Naive thymus-derived CD8-positive, alpha-beta T cell (primary cell): Measurements from ENCODE around the gene ZMYND19. TPM values are rescaled to one million over a fixed set of nuclear protein-coding genes. Genes with fewer than 3 reads are reported as not detected.
"Not testable (repeated sequence)": the region's sequence is repeated elsewhere in the genome, so short reads cannot be mapped to it uniquely, and the experiment has no call there.

Experiments
- ATAC-seq, 2 donors: fragments of 150-1000 bp; cut with Tn5 transposase in 1 of 2; sonication (Bioruptor Pico), chemical (Tn5 transposase) in 1 of 2; 1 replicate in 1 of 2; 2 replicates in 1 of 2; pipeline ENCODE4 v1.10.0; 2021; ENCODE audit warnings: mild to moderate bottlenecking in 2 of 2, moderate library complexity in 2 of 2
- POLR2A ChIA-PET: fragments of 350-600 bp; sonication (Branson Sonifier 250); formaldehyde crosslinking; loops from one replicate; lab custom pipeline; 2021; ENCODE audit warnings: antibody characterized with exemption; lab: Charles Lee
- DNase-seq, 10 donors: peaks; one replicate each; pipeline versions ENCODE4 v3.0.0 to v3.0.0-alpha.2; 2020 to 2022
- H3K27ac Mint-ChIP-seq, 10 donors: one replicate each; pipeline ENCODE4 v1.8.0; 2020 to 2022; ENCODE audit warnings: mild to moderate bottlenecking in 10 of 10, mixed read lengths in 10 of 10, moderate library complexity in 4 of 10, inconsistent platforms in 1 of 10
- H3K27me3 Mint-ChIP-seq, 5 donors: one replicate each; pipeline ENCODE4 v1.8.0; 2021 to 2022; ENCODE audit warnings: mixed read lengths in 5 of 5
- H3K36me3 Mint-ChIP-seq, 3 donors: one replicate each; pipeline ENCODE4 v1.8.0; 2020 to 2022; ENCODE audit warnings: mixed read lengths in 3 of 3, mild to moderate bottlenecking in 2 of 3, inconsistent platforms in 1 of 3
- H3K4me1 Mint-ChIP-seq, 4 donors: one replicate each; pipeline ENCODE4 v1.8.0; 2021 to 2022; ENCODE audit warnings: mixed read lengths in 4 of 4
- H3K4me3 Mint-ChIP-seq, 10 donors: one replicate each; pipeline ENCODE4 v1.8.0; 2020 to 2022; ENCODE audit warnings: mild to moderate bottlenecking in 10 of 10, mixed read lengths in 10 of 10, moderate library complexity in 6 of 10, inconsistent platforms in 1 of 10
- H3K9me3 Mint-ChIP-seq, 9 donors: one replicate each; pipeline ENCODE4 v1.8.0; 2020 to 2022; ENCODE audit warnings: mixed read lengths in 9 of 9, mild to moderate bottlenecking in 3 of 9, inconsistent platforms in 1 of 9, moderate library complexity in 1 of 9
- polyA plus RNA-seq, 3 donors: library from polyadenylated mRNA; unstranded; fragments of 300-500 nt; fragmentation: Illumina TruSeq; gene quantifications; one replicate each; pipeline ENCODE4 v1.2.3, GENCODE V29; 2021
- total RNA-seq, 8 experiments: library from RNA in 2 of 8; stranded (reverse) in 2 of 8; gene quantifications; one replicate each; pipeline ENCODE4 v1.2.3 and lab custom pipeline; 2021 to 2026

The ZMYND19 gene
- total and polyA plus RNA-seq, 5 experiments from 2014 or later, result 5.5 to 27.5 (median 15.7) TPM

DNA sequence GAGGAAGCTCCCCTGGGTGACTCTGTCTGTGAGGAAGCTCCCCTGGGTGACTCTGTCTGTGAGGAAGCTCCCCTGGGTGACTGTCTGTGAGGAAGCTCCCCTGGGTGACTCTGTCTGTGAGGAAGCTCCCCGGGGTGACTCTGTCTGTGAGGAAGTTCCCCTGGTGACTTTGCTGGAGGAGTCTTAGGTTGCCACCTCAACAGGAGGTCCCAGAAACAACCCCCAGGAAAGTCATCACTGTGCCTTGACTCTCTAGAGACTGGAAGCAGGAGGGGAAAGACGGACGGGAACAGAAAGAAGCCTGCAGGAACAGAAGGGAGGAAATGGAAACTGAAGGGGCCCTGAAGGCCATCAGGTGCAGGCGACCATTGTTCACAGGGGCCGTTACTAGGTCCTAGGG is 21.9 kb downstream of the ZMYND19 start:
- H3K9me3 Mint-ChIP-seq, H3K27me3 Mint-ChIP-seq, H3K4me3 Mint-ChIP-seq, POLR2A ChIA-PET, ATAC-seq, DNase-seq: not testable (repeated sequence)
- Mint-ChIP-seq H3K4me1 (peaks cover 8 to 18% (median 15%) of the 10 kb centered on the region in 4 donors), H3K27ac (peak overlapping the region in 2 of 10 donors; percentile 33 to 55), H3K36me3 (peaks cover 0 to 36% (median 18%) of the 10 kb centered on the region in 3 donors)

DNA sequence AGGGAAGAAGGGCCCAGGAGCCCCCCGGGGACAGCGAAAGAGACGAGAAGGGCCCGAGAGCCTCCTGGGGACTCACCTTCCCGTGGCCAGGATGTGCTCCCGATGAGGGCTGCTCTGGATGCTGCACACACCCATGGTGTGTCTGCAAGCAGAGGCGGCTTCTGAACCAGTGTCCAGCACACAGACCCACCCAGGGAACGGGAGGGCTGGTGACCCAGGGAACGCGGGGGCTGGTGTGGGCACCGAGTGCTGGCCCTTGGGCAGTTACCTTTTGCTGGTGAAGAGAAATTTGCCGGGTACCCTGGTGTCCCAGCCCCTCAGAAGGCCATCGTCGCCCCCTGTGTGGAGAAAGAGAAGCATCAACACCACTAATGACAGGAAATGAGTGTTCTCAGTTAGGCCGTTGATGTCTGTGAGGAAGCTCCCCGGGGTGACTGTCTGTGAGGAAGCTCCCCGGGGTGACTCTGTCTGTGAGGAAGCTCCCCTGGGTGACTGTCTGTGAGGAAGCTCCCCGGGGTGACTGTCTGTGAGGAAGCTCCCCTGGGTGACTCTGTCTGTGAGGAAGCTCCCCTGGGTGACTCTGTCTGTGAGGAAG is 25.4 kb downstream of the ZMYND19 start:
- no peaks in the 10 kb centered on the region for H3K27me3 Mint-ChIP-seq
- H3K36me3 Mint-ChIP-seq, result peaks cover 0 to 47% (median 11%) of the 10 kb centered on the region in 3 donors
- POLR2A ChIA-PET, result no interaction called here
- DNase-seq (no peak), ATAC-seq (no peak)
- no peaks in the 10 kb centered on the region for H3K9me3 Mint-ChIP-seq
- peaks cover 0 to 11% (median 5%) of the 10 kb centered on the region in 4 donors for H3K4me1 Mint-ChIP-seq
- H3K4me3 Mint-ChIP-seq, result no peak overlapping the region
- no peak overlapping the region for H3K27ac Mint-ChIP-seq

DNA sequence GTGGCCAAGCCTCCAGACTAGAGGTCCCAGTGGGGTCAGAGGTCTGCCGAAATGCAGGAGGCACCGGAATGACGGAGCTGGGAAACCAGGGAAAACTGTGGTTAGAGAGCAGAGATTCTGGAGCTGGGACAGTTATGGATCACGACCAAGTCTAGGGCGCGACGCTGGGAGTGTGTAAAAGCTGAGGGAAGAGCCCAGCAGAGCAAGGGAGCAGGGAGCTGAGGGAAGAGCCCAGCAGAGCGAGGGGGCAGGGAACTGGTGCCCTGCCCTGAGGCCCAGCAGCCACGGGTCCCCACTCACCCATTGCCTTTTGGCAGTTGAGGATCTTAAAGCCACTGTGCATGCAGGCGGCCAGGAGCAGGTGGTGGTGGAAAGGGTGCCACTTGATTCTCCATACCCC is 26.2 kb downstream of the ZMYND19 start:
- no peaks in the 10 kb centered on the region for H3K27me3 Mint-ChIP-seq
- peaks cover 0 to 14% (median 5%) of the 10 kb centered on the region in 4 donors for H3K4me1 Mint-ChIP-seq
- H3K27ac Mint-ChIP-seq, result peak overlapping the region in 1 of 10 donors; percentile 29
- ATAC-seq (no peak), DNase-seq (no peak)
- peaks cover 0 to 52% (median 15%) of the 10 kb centered on the region in 3 donors for H3K36me3 Mint-ChIP-seq
- POLR2A ChIA-PET, result no interaction called here
- H3K4me3 Mint-ChIP-seq, result no peak overlapping the region
- H3K9me3 Mint-ChIP-seq, result no peaks in the 10 kb centered on the region

DNA sequence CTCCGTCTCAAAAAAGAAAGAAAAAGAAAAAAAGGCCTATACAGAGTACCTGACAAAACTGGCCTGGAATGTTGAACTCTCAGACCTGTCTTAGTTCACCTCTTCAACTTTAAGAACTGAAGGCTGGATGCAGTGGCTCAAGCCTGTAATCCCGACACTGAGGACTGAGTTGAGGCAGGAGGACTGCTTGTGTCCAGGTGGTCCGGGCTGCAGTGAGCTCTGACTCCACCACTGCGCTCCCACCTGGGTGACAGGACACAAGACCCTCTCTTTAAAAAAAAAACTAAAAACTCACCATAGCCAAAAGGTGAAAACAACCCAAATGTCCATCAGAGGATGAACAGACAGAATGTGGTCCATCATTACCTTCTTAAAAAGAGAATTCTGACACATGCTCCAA is 32.2 kb downstream of the ZMYND19 start:
- Mint-ChIP-seq H3K4me3 (no peak overlapping the region), H3K27me3 (no peaks in the 10 kb centered on the region), H3K27ac (no peak overlapping the region), H3K36me3 (peaks cover 0 to 70% (median 8%) of the 10 kb centered on the region in 3 donors), H3K9me3 (no peaks in the 10 kb centered on the region), H3K4me1 (peaks cover 0 to 7% (median 0%) of the 10 kb centered on the region in 4 donors)
- DNase-seq (no peak), ATAC-seq (no peak)
- POLR2A ChIA-PET, result no interaction called here

DNA sequence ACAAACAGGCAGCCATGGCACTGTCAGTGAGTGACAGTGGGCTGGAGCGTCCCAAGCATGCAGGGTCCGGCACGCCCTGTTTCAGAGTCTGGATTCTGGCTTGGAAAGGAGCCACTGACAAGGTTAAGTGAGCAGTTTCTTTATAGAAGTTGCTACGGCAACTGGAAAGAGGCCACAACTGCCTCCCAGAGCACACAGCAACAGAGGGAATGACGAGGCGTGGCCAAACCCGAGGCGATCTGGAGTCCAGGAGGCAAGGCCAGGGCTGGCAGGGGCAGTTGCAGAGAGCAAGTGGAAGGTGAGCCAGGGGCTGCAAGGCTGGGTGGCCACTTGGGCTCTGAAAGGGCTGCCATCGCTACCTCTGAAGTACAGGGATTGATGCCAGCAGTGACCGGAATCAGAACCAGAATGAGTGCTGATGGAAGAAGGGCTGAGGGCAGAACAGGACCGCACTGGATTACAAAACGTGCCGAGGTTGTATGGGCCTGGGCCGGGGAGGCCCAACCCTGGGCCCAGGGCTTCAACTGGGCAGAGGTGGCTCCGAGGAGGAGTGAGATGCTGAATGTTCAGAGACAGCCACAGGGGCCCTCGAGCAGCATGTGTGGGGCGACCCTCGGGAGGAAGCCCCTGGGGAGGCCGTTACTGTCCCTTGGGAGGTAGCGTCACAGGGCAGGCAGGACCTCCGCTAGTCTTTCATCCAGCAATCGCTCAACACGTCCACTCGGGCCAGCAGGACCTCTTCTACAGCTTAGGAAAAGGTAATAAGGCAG is 34.1 kb downstream of the ZMYND19 start:
- ATAC-seq, result no peak
- Mint-ChIP-seq H3K9me3 (no peaks in the 10 kb centered on the region), H3K27ac (peak overlapping the region in 4 of 10 donors; percentile 48 to 74 (median 57)), H3K27me3 (no peaks in the 10 kb centered on the region), H3K36me3 (peaks cover 0 to 52% (median 6%) of the 10 kb centered on the region in 3 donors), H3K4me1 (peaks cover 5 to 8% (median 7%) of the 10 kb centered on the region in 4 donors), H3K4me3 (no peak overlapping the region)
- no peak for DNase-seq
- POLR2A ChIA-PET, result no interaction called here

DNA sequence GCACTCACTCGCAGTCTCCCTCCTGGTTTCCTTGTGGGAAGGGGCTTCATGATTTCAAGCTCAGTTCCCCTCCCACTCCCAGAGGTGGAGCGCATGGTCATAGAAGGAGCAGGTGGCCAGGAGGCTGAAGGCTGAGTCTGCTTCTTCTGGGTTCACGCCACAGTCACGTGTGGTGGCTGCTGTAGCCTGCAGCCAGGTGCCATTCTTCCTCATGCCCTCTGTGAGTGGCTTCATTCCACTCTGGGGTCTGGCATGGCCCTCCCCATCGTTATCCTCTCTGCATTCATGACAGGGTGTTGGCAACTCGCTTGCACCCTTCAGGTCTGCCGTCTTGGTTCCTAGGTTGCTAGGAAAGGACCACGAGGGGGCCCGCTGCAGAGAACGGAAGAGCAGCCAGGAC is 35.1 kb downstream of the ZMYND19 start:
- DNase-seq (no peak), ATAC-seq (no peak)
- Mint-ChIP-seq H3K9me3 (no peaks in the 10 kb centered on the region), H3K4me1 (peaks cover 7 to 11% (median 9%) of the 10 kb centered on the region in 4 donors), H3K4me3 (no peak overlapping the region), H3K27me3 (no peaks in the 10 kb centered on the region), H3K27ac (peak overlapping the region in 2 of 10 donors; percentile 19 to 63), H3K36me3 (peaks cover 0 to 44% (median 6%) of the 10 kb centered on the region in 3 donors)
- POLR2A ChIA-PET, result no interaction called here

DNA sequence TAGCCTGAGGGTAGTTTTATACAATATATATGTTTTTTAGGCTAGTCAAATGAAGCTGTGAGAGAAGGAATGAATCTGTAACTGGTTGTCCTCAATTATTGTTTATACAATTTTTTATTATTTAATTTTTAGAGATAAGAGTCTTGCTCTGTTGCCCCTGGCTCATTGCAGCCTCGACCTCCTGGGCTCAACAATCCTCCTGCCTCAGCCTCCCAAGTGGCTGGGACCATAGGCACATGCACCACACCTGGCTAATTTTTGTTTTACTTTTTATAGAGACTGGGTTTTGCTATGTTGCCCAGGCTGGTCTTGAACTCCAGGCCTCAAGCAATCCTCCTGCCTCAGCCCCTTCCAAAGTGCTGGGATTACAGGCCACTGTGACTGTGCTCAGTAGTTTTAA is 36.0 kb downstream of the ZMYND19 start:
- ATAC-seq, result no peak
- peak overlapping the region in 2 of 10 donors; percentile 10 to 38 for H3K4me3 Mint-ChIP-seq
- H3K27me3 Mint-ChIP-seq, result no peaks in the 10 kb centered on the region
- no peak for DNase-seq
- H3K36me3 Mint-ChIP-seq, result peaks cover 0 to 36% (median 2%) of the 10 kb centered on the region in 3 donors
- no peaks in the 10 kb centered on the region for H3K9me3 Mint-ChIP-seq
- peaks cover 7 to 18% (median 15%) of the 10 kb centered on the region in 4 donors for H3K4me1 Mint-ChIP-seq
- H3K27ac Mint-ChIP-seq, result peak overlapping the region in 1 of 10 donors; percentile 46
- POLR2A ChIA-PET, result interaction anchor here (0.6 kb wide), 1 partner anchor 64 kb away, joined by 3 read pairs; the partner anchor contains the start of gene EHMT1

DNA sequence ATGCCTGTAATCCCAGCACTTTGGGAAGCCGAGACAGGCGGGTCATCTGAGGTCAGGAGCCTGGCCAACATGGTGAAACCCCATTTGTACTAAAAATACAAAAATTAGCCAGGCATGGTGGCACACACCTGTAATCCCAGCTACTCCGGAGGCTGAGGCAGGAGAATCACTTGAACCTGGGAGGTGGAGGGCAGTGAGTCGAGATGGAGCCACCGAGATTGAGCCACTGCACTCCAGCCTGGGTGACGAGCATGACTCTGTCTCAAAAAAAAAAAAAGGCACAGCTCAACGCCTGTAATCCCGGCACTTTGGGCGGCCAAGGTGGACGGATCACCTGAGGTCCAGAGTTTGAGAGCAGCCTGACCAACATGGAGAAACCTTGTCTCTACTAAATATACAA is 36.7 kb downstream of the ZMYND19 start:
- peaks cover 7 to 24% (median 20%) of the 10 kb centered on the region in 4 donors for H3K4me1 Mint-ChIP-seq
- H3K4me3 Mint-ChIP-seq, result peak overlapping the region in 3 of 10 donors; percentile 38 to 89 (median 66)
- DNase-seq, POLR2A ChIA-PET, H3K27me3 Mint-ChIP-seq, ATAC-seq, H3K9me3 Mint-ChIP-seq: not testable (repeated sequence)
- peaks cover 0 to 34% (median 2%) of the 10 kb centered on the region in 3 donors for H3K36me3 Mint-ChIP-seq
- peak overlapping the region in 3 of 10 donors; percentile 7 to 46 (median 13) for H3K27ac Mint-ChIP-seq

DNA sequence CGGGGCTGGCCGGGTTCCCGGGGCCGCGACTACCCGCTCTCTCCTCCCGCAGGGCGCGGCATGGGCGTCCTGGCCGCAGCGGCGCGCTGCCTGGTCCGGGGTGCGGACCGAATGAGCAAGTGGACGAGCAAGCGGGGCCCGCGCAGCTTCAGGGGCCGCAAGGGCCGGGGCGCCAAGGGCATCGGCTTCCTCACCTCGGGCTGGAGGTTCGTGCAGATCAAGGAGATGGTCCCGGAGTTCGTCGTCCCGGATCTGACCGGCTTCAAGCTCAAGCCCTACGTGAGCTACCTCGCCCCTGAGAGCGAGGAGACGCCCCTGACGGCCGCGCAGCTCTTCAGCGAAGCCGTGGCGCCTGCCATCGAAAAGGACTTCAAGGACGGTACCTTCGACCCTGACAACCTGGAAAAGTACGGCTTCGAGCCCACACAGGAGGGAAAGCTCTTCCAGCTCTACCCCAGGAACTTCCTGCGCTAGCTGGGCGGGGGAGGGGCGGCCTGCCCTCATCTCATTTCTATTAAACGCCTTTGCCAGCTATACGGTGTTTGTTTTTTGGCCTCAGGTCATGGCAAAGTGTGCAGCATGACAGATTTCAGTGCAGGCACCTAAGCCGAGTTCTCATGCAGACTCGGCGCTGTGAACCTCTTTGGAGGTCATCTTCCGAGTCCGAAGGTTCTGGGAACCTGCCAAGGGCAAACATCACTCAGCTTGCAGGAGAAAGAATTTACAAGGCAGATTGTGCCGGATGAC is 38.1 kb downstream of the ZMYND19 start:
- POLR2A ChIA-PET, result interaction anchor here (0.6 to 3.7 kb wide), 16 partner anchors 14 to 465 kb away, joined by 3 to 25 read pairs (median 4); partner anchors contain the start of genes DPH7, EHMT1, EXD3 and MAN1B1
- peak overlapping the region in 9 of 10 donors; percentile 78 to 92 (median 86) for H3K27ac Mint-ChIP-seq
- H3K4me1 Mint-ChIP-seq, result peaks cover 7 to 29% (median 21%) of the 10 kb centered on the region in 4 donors
- H3K27me3 Mint-ChIP-seq, result no peaks in the 10 kb centered on the region
- no peaks in the 10 kb centered on the region for H3K9me3 Mint-ChIP-seq
- peak in 7 of 10 donors; percentile 11 to 63 (median 32) for DNase-seq
- H3K36me3 Mint-ChIP-seq, result peaks cover 0 to 24% (median 2%) of the 10 kb centered on the region in 3 donors
- ATAC-seq, result peak; percentile 16 to 24
- peak overlapping the region; percentile 77 to 96 (median 88) for H3K4me3 Mint-ChIP-seq

DNA sequence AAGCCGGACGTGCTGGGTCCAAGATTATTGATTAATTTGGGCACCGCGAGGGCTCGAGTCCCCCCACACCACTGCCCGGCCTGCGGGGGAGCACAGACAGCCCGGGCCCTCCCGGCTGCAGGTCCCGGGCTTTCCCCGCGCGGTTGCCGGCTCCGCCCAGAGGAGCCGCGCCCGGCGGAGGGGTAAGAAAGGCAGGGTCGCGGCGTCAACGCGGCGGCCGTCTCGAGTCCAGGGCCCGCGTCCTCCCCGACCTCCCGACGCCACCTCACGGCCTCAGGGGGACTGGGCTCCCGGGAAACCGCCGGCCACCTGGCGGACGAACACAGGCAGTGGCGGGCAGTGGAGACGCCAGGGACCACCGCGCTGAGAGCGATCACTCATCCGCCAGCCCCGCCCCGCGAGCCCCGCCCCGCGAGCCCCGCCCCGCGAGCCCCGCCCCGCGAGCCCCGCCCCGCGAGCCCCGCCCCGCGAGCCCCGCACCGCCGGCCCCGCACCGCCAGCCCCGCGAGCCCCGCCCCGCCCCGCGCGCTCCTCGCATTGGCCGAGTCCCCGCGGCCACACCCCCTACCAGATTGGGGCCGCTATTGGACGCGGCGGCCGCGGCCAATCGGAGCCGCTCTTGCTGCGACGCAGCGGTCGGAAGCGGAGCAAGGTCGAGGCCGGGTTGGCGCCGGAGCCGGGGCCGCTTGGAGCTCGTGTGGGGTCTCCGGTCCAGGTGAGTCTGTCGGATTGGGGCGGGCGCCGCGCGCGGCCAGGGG is 38.9 kb downstream of the ZMYND19 start, which contains the start of gene MRPL41:
TSS of gene MRPL41 (plus strand) at position 616 of the 758 bp plus-strand sequence. CDS start 203 bp downstream, outside the sequence.
- POLR2A ChIA-PET, result interaction anchor here (0.6 to 3.7 kb wide), 17 partner anchors 14 to 465 kb away, joined by 3 to 25 read pairs (median 4); partner anchors contain the start of genes DPH7, EHMT1, EXD3 and MAN1B1

DNA sequence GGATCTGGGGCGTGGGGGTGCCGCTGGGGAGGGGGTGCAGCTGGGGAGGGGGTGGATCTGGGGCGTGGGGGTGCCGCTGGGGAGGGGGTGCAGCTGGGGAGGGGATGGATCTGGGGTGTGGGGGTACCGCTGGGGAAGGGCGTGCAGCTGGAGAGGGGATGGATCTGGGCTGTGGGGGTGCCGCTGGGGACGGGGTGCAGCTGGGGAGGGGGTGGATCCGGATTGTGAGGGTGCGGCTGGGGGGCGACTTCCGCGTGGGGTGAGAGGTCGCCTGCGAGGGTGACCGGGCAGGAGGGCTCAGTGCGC is 39.4 kb downstream of the ZMYND19 start:
- Mint-ChIP-seq H3K4me1 (peaks cover 7 to 32% (median 21%) of the 10 kb centered on the region in 4 donors), H3K27ac (peak overlapping the region in 1 of 10 donors; percentile 89), H3K36me3 (peaks cover 0 to 16% (median 2%) of the 10 kb centered on the region in 3 donors), H3K4me3 (peak overlapping the region in 9 of 10 donors; percentile 7 to 96 (median 67))
- not testable (repeated sequence) for H3K9me3 Mint-ChIP-seq, DNase-seq, H3K27me3 Mint-ChIP-seq
- POLR2A ChIA-PET, result interaction anchor here (0.6 to 3.7 kb wide), 10 partner anchors 13 to 311 kb away, joined by 3 to 25 read pairs (median 4); partner anchors contain the start of genes DPH7, NELFB and NSMF
- peak; percentile 6 for ATAC-seq

More for the DNA sequence above, 38.9 kb downstream of the ZMYND19 start, which contains the start of gene MRPL41:
- H3K9me3 Mint-ChIP-seq, result no peaks in the 10 kb centered on the region
- peak within 1 kb of the TSS; percentile 77 to 96 (median 88) for H3K4me3 Mint-ChIP-seq
- peak; percentile 75 to 95 (median 82) for DNase-seq
- peaks cover 7 to 32% (median 21%) of the 10 kb centered on the region in 4 donors for H3K4me1 Mint-ChIP-seq
- H3K27ac Mint-ChIP-seq, result peak within 1 kb of the TSS in 9 of 10 donors; percentile 78 to 92 (median 86)
- peaks cover 0 to 21% (median 2%) of the 10 kb centered on the region in 3 donors for H3K36me3 Mint-ChIP-seq
- peak; percentile 84 to 85 for ATAC-seq
- H3K27me3 Mint-ChIP-seq, result no peaks in the 10 kb centered on the region
